T-helper 2 cell treated with Interferon-gamma antibody and Interleukin-4, amounts not matched to agents 5 μg/mL and 100 μg/mL, for 36 hours (primary cell): ENCODE data around the gene PPAN.

Experiments
- DNase-seq: peaks from one replicate; pipeline ENCODE4 v3.0.0; 2021; ENCODE audit warnings: low spot score
- H3K27ac Mint-ChIP-seq: one replicate; pipeline ENCODE4 v1.8.0; 2021; ENCODE audit warnings: mild to moderate bottlenecking, mixed read lengths
- H3K27me3 Mint-ChIP-seq: one replicate; pipeline ENCODE4 v1.8.0; 2021; ENCODE audit warnings: low read depth, mixed read lengths
- H3K36me3 Mint-ChIP-seq: one replicate; pipeline ENCODE4 v1.8.0; 2021; ENCODE audit warnings: low read depth, mixed read lengths
- H3K4me1 Mint-ChIP-seq: one replicate; pipeline ENCODE4 v1.8.0; 2021; ENCODE audit warnings: low read depth, mixed read lengths
- H3K4me3 Mint-ChIP-seq: one replicate; pipeline ENCODE4 v1.8.0; 2022; ENCODE audit warnings: mild to moderate bottlenecking, moderate library complexity, mixed read lengths
- H3K9me3 Mint-ChIP-seq: one replicate; pipeline ENCODE4 v1.8.0; 2021; ENCODE audit warnings: mixed read lengths

The PPAN gene

DNA sequence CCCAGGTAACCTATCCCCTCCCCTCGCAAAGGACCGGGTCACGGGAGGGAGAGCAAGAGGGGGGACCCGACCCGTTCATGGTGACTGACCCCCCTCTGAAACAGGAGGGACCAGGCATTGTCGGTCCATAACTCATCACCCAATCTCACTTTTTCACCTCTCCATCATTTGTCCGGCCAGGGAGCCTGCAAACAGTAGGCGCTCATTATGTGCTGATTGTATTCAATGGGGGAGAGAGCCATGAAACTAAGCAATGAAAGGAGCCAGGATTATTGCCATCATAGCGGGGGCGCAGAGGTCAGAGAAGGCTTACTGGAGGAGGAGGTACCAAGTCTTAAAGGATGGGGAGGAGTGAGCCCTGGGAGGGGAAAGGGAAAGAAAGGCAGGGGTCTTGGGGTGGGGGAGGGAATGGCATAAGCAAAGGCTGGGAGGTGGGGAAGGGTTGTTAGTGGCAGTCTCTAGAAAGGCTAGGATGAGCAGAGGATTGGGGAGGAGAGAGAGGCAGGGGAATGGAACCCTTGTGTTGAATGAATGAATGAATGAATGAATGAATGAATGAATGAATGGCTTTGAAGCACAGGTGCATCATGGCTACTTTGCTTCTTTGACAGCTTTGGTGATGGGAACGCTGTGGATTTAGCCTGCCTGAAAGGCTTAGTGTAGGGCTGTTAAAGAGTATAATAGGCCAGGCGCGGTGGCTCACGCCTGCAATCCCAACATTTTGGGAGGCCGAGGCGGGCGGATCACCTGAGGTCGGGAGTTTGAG is 18.7 kb upstream of the PPAN start:
- Mint-ChIP-seq H3K9me3 (no peaks in the 10 kb centered on the region), H3K4me1 (peaks cover 9% of the 10 kb centered on the region), H3K27ac (peak overlapping the region; percentile 83), H3K4me3 (peak overlapping the region; percentile 88), H3K36me3 (peaks cover 24% of the 10 kb centered on the region), H3K27me3 (no peaks in the 10 kb centered on the region)
- no peak for DNase-seq

DNA sequence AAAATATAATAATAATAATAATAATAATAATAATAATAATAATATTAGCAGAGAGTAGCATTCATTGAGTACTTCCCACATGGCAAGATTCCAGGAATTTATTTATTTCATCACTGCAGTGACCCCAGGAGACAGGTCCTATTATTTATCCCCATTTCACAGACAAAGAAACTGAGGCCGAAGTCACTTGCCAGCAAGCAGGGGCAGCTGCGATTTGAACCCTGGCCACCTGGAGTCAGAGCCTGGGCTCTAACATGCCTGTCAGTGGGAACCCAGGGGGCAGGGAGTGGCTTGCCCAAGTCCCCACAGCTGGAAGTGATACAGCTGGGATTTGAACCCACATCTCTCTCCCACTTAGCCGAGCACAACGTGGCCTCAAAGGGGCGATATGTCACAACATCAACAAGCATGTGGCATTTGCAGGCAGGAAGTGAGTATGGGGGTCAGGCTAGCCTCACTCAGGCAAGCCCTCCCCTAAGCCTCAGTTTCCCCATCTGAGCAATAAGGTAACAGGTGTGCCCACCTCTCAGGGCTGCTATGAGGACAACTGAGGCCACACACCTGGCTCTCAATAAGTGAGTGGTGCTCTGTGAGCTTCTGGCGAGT is 17.1 kb upstream of the PPAN start:
- H3K4me1 Mint-ChIP-seq = peaks cover 9% of the 10 kb centered on the region
- no peaks in the 10 kb centered on the region for H3K27me3 Mint-ChIP-seq
- H3K36me3 Mint-ChIP-seq = peaks cover 37% of the 10 kb centered on the region
- no peaks in the 10 kb centered on the region for H3K9me3 Mint-ChIP-seq
- no peak overlapping the region for H3K4me3 Mint-ChIP-seq
- no peak for DNase-seq
- H3K27ac Mint-ChIP-seq = no peak overlapping the region

DNA sequence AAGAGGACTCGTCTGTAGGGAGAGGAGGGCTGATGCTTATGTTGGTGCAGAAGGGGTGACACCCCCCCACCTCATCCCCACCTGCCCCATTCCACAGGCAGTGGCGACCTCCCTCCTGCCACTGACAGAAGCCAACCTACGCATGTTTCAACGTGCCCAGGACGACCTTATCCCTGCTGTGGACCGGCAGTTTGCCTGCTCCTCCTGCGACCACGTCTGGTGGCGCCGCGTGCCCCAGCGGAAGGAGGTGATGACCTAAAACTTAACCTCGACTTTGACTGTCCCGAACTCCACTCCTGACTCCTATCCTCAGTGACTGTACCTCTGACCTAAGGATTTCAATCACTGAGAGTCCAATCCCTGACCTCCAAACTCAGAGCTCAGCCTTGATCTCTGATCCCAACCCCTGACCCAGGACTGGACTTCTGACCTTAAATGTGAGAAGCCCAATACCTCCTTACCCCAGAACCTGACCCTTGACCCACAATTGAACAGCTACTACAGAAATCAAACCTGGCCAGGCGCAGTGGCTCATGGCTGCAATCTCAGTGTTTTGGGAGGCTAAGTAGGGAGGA is 16.3 kb upstream of the PPAN start:
- H3K9me3 Mint-ChIP-seq = no peaks in the 10 kb centered on the region
- no peaks in the 10 kb centered on the region for H3K27me3 Mint-ChIP-seq
- no peak for DNase-seq
- H3K36me3 Mint-ChIP-seq = peaks cover 37% of the 10 kb centered on the region
- no peak overlapping the region for H3K4me3 Mint-ChIP-seq
- peaks cover 9% of the 10 kb centered on the region for H3K4me1 Mint-ChIP-seq
- peak overlapping the region; percentile 31 for H3K27ac Mint-ChIP-seq

DNA sequence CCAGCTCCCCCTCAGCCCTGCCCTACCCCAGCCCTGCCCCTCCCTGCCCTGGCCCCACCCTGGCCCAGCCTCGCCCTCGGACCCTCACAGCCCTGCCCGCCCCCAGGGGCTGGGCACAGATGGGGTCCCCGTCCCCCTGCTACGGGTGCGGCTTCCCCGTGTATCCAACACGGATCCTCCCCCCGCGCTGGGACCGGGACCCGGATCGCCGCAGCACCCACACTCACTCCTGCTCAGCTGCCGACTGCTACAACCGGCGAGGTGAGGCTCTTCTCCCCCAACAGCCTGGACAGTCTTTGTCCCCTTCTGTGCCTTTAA is 14.8 kb upstream of the PPAN start:
- Mint-ChIP-seq H3K9me3 (no peaks in the 10 kb centered on the region), H3K4me3 (no peak overlapping the region), H3K27me3 (no peaks in the 10 kb centered on the region), H3K4me1 (peaks cover 8% of the 10 kb centered on the region), H3K36me3 (peaks cover 40% of the 10 kb centered on the region), H3K27ac (no peak overlapping the region)
- no peak for DNase-seq

DNA sequence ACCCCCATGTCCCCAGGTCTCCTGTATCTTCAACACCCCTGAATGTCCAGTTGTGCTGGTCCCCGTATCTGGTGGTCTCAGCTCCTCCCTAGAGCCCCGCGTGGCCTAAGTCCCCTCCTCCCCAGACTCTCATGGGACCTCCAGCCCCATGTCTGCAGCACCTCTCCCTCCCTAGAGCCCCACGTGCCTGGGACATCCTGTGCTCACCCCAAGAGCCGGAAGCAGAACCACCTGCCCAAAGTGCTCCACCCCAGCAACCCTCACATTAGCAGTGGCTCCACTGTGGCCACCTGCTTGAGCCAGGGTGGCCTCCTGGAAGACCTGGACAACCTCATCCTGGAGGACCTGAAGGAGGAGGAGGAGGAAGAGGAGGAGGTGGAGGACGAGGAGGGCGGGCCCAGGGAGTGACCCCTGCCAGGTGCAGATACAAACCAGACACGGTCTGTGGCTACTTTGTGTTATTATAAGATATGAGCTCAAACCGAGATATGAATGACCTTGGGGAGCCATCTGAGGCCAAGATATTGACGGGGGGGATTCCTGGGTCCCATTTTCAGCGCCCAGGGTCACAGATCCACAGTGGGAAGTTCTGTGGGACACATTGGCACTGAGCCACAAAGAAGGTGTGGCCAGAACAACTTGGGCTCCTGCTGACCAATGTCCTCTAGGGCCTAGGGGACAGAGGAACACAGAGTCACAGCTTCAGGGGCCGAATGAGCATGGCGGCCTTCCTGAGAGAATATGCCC is 14.1 kb upstream of the PPAN start:
- H3K27me3 Mint-ChIP-seq = no peaks in the 10 kb centered on the region
- H3K9me3 Mint-ChIP-seq = no peaks in the 10 kb centered on the region
- no peak for DNase-seq
- H3K27ac Mint-ChIP-seq = no peak overlapping the region
- H3K4me1 Mint-ChIP-seq = peaks cover 8% of the 10 kb centered on the region
- no peak overlapping the region for H3K4me3 Mint-ChIP-seq
- peaks cover 40% of the 10 kb centered on the region for H3K36me3 Mint-ChIP-seq

DNA sequence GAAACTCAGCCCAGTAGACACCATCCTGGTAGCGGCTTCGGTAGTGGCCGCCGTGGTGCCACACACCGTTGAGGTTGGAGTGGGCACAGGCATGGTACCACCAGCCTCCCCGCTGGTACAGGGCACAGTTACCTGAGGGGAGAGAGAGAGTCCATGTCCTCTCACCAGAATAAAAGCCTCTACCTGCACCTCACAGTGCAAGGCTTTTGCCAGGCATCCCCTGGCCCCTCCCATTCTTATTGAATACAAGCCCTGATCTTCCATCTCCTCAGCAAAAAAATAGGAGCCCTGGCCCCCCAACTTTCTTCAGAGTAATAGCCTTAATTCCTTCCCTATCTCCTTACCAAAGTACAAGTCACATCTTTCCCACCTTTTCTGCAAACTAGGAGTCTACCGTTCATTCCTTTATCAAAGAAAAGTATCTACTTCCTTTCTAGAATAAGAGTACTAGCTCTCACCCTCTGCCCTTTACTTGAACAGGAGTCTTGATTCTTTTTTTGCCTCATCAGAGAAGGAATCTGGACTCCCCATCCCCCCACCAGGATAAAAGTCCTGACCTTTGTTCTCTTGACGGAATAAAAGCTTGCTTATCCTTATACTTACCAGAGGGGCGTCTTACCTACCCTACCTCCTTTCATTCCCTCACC is 13.4 kb upstream of the PPAN start:
- Mint-ChIP-seq H3K27ac (peak overlapping the region; percentile 15), H3K9me3 (no peaks in the 10 kb centered on the region), H3K27me3 (no peaks in the 10 kb centered on the region), H3K36me3 (peaks cover 33% of the 10 kb centered on the region), H3K4me3 (no peak overlapping the region), H3K4me1 (peaks cover 1% of the 10 kb centered on the region)
- DNase-seq = no peak

DNA sequence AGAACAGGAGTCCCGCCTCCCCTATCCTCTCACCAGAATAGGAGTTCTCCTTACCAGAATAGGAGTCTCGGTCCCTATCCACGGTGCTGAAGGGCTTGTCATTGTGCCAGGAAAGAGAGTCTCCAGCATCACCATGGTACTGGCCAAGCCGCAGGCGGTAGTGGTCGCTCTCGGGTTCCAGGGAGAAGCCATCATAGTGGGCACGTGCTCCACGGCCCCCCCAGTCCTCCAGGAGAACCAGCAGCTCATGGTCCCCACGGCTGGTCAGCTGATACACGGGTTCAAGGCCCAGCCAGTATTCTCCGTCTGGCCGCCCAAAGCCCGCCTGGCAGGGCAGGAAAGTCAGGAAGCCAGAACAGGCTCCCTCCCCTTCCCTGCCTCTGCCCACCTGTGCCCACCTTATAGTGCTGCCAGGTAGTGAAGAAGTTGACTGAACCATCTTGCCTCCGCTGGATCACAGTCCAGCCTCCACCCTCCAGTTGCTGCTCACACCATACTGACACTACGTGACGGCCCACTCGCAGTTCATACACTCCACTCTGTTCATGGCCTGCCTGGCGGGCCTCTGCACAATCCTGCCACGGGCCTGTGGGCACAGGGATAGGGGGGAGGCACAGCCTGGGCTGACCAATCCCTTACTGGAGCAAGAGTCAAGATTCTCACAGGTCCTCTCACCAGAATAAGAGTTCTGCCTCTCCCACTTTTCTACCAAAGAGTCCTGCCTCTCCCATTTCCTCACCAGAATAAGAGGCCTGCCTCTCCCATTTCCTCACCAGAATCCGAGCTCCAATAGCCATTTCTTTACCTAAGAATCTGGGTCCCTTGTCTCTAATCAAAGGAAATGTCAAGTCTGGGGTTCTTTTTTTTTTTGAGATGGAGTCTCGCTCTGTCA is 12.6 kb upstream of the PPAN start:
- Mint-ChIP-seq H3K36me3 (peaks cover 33% of the 10 kb centered on the region), H3K27ac (no peak overlapping the region), H3K4me1 (peaks cover 1% of the 10 kb centered on the region), H3K4me3 (no peak overlapping the region), H3K27me3 (no peaks in the 10 kb centered on the region), H3K9me3 (no peaks in the 10 kb centered on the region)
- no peak for DNase-seq

DNA sequence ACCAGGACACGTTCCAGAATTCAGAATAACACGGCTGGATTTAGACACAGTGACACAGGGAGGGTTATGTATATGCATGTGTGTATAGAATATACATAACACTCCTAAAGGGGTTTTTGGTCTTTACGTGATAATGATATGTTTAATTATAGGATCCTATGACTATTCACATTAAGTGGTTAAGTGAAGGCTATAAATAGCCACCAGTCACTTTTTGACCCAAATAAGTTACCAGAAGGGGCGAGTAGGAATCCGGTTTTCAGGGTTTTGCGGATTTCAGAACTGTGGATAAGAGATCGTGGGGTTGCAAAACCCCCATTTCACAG is 10.6 kb upstream of the PPAN start:
- Mint-ChIP-seq H3K36me3 (peaks cover 28% of the 10 kb centered on the region), H3K4me3 (no peak overlapping the region)
- DNase-seq = no peak

DNA sequence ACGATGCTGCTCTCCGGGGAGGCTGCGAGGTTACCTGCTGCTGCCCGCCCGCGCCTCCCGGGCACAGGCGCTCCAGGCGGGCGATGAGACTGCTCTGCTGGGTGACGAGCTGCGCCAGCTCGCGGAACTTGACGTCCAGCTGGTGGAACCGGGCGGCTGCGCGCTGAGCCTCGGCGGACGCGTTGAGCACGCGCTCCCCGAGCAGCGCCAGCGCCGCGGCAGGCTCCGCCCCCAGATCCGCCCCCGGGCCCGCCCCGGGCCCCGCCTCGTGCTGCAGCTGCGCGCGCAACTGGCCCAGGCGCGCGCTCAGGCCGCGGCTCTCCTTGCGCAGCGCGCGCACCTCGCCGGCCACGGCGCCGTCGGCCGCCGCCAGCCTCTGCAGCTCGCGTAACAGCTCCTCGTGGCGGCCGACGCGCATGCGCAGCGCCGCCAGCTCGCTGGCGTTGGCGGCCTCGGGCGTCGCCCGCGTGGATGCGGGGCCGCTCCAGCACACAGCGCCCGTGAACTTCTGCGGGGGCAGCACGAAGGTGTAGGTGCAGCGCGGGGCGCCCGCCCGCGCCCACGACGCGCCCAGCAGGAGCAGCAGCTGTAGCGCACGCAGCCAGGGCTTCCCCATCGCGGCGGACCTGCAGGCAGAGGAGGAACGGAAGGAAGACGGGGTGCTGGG is 10.1 kb upstream of the PPAN start:
- Mint-ChIP-seq H3K9me3 (no peaks in the 10 kb centered on the region), H3K27ac (peak overlapping the region; percentile 57), H3K27me3 (no peaks in the 10 kb centered on the region)

More for the DNA sequence above, 10.6 kb upstream of the PPAN start:
- no peaks in the 10 kb centered on the region for H3K9me3 Mint-ChIP-seq
- peak overlapping the region; percentile 52 for H3K27ac Mint-ChIP-seq
- peaks cover 13% of the 10 kb centered on the region for H3K4me1 Mint-ChIP-seq
- H3K27me3 Mint-ChIP-seq = no peaks in the 10 kb centered on the region

DNA sequence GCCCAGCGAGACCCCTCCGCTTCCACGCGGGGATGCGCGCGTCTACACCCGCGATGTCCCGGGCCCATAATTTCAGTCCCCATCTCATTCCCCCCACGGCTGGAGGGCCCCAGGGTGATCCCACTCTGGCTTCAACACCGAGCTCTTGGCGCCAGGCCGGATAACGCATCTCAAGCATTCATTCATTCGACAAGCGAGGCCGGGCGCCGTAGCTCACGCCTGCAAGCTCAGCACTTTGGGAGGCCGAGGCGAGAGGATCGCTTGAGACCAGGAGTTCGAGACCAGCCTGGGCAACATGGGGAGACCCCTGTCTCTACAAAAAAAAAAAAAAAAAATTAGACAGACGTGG is 9.6 kb upstream of the PPAN start:
- DNase-seq = no peak
- peaks cover 26% of the 10 kb centered on the region for H3K36me3 Mint-ChIP-seq
- H3K27ac Mint-ChIP-seq = peak overlapping the region; percentile 57
- H3K27me3 Mint-ChIP-seq = no peaks in the 10 kb centered on the region
- H3K4me3 Mint-ChIP-seq = peak overlapping the region; percentile 57
- peaks cover 13% of the 10 kb centered on the region for H3K4me1 Mint-ChIP-seq
- H3K9me3 Mint-ChIP-seq = no peaks in the 10 kb centered on the region

More for the DNA sequence above, 10.1 kb upstream of the PPAN start:
- peak; percentile 94 for DNase-seq
- H3K36me3 Mint-ChIP-seq = peaks cover 28% of the 10 kb centered on the region
- H3K4me1 Mint-ChIP-seq = peaks cover 13% of the 10 kb centered on the region
- H3K4me3 Mint-ChIP-seq = peak overlapping the region; percentile 57

DNA sequence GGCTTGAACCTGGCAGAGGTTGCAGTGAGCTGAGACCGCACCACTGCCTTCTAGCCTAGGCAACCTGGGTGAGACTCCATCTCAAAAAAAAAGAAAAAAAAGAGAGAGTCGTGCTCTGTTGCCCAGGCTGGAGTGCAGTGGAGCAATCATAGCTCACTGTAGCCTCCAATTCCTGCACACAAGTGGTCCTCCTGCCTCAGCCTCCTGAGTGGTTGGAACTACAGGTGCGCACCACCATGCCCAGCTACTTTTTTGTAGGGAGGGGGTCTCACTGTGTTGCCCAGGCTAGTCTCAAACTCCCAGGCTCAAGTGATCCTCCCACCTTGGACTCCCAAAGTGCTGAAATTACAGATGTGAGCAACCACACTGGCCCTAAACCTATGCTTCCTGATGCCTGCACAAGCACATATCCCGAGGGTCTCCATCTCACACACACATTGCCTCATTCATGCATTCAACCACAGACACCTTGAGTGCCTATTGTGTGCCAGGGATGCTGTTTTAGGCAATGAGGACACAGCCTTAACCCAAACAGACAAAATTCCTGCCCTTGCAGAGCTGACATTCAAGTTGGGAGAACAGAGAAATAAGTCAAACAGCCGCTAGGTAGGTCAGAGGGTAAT is 5.9 kb upstream of the PPAN start:
- H3K4me1 Mint-ChIP-seq = peaks cover 33% of the 10 kb centered on the region
- peak overlapping the region; percentile 77 for H3K27ac Mint-ChIP-seq
- no peak for DNase-seq
- H3K27me3 Mint-ChIP-seq = no peaks in the 10 kb centered on the region
- no peaks in the 10 kb centered on the region for H3K9me3 Mint-ChIP-seq
- H3K36me3 Mint-ChIP-seq = peaks cover 6% of the 10 kb centered on the region
- no peak overlapping the region for H3K4me3 Mint-ChIP-seq

DNA sequence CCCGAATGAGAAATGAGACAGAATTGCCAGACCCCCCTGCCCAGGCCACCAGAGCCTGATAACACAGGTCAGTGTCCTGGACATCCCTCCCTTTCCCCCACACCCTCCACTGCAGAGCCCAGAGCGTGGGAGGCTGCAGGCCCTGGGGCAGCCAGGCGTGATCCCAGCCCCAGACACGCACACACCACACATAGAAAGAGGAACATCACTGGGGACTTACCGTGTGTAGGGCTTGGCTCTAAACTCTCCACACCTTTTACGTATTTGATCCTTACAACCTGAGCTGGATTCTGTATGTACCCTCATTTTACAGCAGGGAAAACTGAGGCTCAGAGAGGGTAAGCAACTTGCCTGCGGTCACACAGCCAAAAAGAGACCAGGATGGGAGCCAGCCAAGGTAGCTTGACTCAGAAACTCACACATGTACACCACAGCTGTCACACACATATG is 3.4 kb upstream of the PPAN start:
- Mint-ChIP-seq H3K27ac (peak overlapping the region; percentile 77), H3K4me3 (peak overlapping the region; percentile 36)
- no peak for DNase-seq

More for the DNA sequence above, 3.4 kb upstream of the PPAN start:
- Mint-ChIP-seq H3K4me1 (peaks cover 49% of the 10 kb centered on the region), H3K27me3 (no peaks in the 10 kb centered on the region), H3K9me3 (no peaks in the 10 kb centered on the region), H3K36me3 (peaks cover 15% of the 10 kb centered on the region)
